GM12873 (cell line): ENCODE data around the gene NFE2L3.

Source experiments
- CTCF ChIP-seq: IDR thresholded peaks from 2 replicates; pipeline ENCODE4 v1.5.1; 2012; ENCODE audit warnings: low read depth, mild to moderate bottlenecking, moderate library complexity, low read length, control low read depth; ENCODE audit not compliant: insufficient read depth; ENCODE audit errors: missing control alignments

Gene NFE2L3

DNA sequence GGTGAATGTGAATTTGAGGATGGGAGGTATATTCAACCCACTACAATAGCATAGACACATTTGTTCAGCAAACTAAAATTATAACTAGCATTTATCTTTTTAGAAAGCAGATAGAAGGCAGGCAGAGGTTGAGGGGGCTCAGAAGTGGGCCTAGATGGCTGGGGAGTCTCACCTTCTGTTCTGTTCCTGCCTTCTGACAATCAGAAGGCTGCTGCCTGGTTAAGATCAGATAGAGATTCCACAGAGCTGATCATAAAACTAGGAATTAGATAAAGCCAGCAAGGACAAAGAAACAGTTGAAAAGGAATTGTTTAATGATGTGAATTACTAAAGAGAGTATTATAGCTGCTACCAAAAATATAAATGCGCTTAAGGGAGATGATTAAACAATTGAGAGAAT lies 11.6 kb upstream of the NFE2L3 start:
- TF ChIP-seq CTCF: no peak

GRCh38 chr7:26141077-26141476 lies 10.9 kb upstream of the NFE2L3 start:
- no peak for TF ChIP-seq CTCF

- no peak for TF ChIP-seq CTCF
Measured at GRCh38 chr7:26143298-26144048, 8.5 kb upstream of the NFE2L3 start.

- no peak for TF ChIP-seq CTCF
Measured at GRCh38 chr7:26144184-26145080, 7.6 kb upstream of the NFE2L3 start.

- no peak for TF ChIP-seq CTCF
Measured at GRCh38 chr7:26145238-26145637, 6.8 kb upstream of the NFE2L3 start.

DNA sequence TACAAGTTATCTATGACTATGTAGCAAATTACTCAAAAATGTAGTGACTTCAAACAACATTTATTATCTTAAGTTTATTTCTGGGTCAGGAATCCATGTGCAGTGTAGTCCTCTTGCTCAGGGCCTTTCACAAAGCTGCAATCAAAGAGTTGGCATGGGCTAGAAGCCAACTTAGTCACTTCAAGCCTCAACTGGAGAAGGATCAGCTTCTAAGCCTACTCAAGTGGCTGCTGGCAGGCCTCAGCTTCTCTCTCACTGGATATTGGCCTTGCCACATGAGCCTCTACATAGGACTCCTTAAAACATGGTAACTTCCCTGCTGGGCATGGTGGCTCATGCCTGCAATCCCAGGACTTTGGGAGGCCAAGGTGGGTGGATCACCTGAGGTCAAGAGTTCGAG lies 5.0 kb upstream of the NFE2L3 start:
- TF ChIP-seq CTCF: no peak

DNA sequence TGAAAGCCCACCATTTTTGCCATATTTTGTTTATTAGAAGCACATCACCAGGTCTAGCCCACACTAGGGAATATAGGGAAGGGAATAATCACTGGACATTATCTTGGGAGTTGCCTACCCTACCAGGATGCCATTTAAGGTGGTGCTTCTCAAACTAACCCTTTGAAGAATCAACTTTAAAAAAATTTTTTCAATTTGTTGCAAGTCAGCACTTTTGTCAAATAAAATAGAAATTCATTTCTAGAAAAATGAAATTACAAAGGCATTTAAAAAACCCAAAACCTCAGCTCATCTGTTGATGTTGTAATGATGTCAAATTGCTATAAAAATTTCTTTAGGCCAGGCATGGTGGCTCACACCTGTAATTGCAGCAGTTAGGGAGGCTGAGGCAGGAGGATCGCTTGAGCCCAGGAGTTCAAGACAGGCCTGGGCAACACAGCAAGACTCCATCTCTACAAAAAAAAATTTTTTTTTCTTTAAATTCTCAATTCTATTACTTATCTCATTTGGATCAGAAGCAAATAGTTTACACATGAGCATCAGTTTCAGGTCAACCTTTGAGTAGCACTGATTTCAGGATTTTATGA lies 2.5 kb upstream of the NFE2L3 start:
- TF ChIP-seq CTCF: no peak
